H1 (cell line): ENCODE results near the gene GP1BB. TPM values are rescaled to one million over a fixed set of nuclear protein-coding genes. Genes with fewer than 3 reads are reported as not detected.

ENCODE experiments used
- ASH2L ChIP-seq: fragments of 200-600, 300-600 bp; sonication (generic); IDR thresholded peaks from one replicate; pipeline ENCODE4 v1.7.1; 2017; ENCODE audit warnings: low read length
- CBX5 ChIP-seq: fragments of 300-800, 300-1000 bp; sonication (generic); IDR thresholded peaks from 2 replicates; pipeline ENCODE4 v1.7.1; 2016; ENCODE audit warnings: antibody characterized with exemption, low read length, low read depth
- CHD2 ChIP-seq: IDR thresholded peaks from 2 replicates; pipeline ENCODE4 v1.6.1; 2012; ENCODE audit warnings: low read length, improper control_type of control experiment
- GTF2F1 ChIP-seq: IDR thresholded peaks from 2 replicates; pipeline ENCODE4 v1.6.1; 2012; ENCODE audit warnings: low read depth, low read length, improper control_type of control experiment, borderline replicate concordance
- POU5F1 ChIP-seq: IDR thresholded peaks from 2 replicates; pipeline ENCODE4 v1.6.1; 2011; ENCODE audit warnings: low read depth, mild to moderate bottlenecking, low read length, moderate library complexity
- SIX5 ChIP-seq: IDR thresholded peaks from 2 replicates; pipeline ENCODE4 v1.6.1; 2011; ENCODE audit warnings: mild to moderate bottlenecking, low read depth, low read length
- TCF12 ChIP-seq: IDR thresholded peaks from 2 replicates; pipeline ENCODE4 v1.6.1; 2011; ENCODE audit warnings: low read depth, mild to moderate bottlenecking, low read length
- polyA plus RNA-seq, 7 experiments: library from polyadenylated mRNA; depleted of rRNA in 3 of 7; stranded (reverse) in 5 of 7; unstranded in 2 of 7; fragments of >200 nt in 5 of 7; fragments of 200-250 nt in 2 of 7; gene quantifications; 1 replicate in 5 of 7; 2 replicates in 1 of 7; 4 replicates in 1 of 7; pipeline versions ENCODE4 v1.2.1 to v1.2.3, GENCODE V29; 2011 to 2013; ENCODE audit warnings: missing spikeins in 2 of 7, mixed read lengths in 2 of 7
- total RNA-seq: library from RNA; stranded (reverse); fragmentation: NEBNext Ultra II Directional; extraction: Animal tissue kit (Norgen Biotek cat#: 25700); gene quantifications from 2 replicates; pipeline ENCODE4 v1.2.1, GENCODE V29; 2021
- TF ChIP-seq, protein P1 (sequence below): fragments of 300-600 bp; sonication (generic); IDR thresholded peaks from 2 replicates; pipeline ENCODE4 v1.7.1; 2012; ENCODE audit warnings: low read length, moderate library complexity, mild to moderate bottlenecking, inconsistent platforms; ENCODE audit not compliant: insufficient replicate concordance
- TF ChIP-seq, protein P2 (sequence below): IDR thresholded peaks from 2 replicates; pipeline ENCODE4 v1.6.1; 2011; ENCODE audit warnings: low read depth, mild to moderate bottlenecking, low read length; ENCODE audit not compliant: insufficient read depth
- TF ChIP-seq, protein P3 (sequence below): IDR thresholded peaks from 2 replicates; pipeline ENCODE4 v1.6.1; 2012; ENCODE audit warnings: inconsistent platforms

Gene GP1BB
- total and polyA plus RNA-seq, 2 of the 8 experiments (the other 6 are each of a cell fraction or from before 2014, with no cell fraction given) = 0.36 TPM; not detected in 1

DNA sequence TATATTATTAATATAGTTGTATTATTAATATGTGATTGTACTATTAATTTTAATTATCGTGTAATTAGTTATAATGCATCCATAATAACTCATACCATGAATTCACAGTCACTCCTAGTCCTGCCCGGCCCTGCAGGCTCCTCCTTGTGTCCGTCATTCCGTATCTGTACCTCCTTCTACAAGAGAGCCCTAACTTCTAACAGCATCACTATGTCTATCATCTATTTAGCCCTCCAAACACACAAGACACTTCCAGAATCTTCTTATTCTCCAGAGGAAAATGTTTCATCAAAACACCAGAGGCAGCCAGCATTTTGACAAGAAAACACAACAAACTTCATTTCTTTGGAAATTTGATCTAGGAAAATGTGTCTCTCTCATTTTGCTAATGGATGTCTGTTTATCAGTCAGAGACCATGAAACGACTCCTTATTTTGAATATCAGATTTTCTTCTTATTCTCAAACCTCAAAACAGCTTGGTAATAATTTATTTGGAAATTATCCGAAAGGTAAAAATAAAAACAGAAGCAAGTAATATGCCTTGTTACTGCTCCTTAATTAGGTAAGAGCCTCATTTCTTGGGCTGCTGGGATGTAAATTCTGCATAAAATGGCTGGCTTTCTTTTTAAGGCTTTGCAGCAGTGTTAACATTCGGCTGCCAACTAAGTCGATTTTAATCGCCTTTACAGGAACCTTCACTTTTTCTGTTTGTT is 32.2 kb upstream of the GP1BB start (continued):
- TF ChIP-seq, protein P1, sequence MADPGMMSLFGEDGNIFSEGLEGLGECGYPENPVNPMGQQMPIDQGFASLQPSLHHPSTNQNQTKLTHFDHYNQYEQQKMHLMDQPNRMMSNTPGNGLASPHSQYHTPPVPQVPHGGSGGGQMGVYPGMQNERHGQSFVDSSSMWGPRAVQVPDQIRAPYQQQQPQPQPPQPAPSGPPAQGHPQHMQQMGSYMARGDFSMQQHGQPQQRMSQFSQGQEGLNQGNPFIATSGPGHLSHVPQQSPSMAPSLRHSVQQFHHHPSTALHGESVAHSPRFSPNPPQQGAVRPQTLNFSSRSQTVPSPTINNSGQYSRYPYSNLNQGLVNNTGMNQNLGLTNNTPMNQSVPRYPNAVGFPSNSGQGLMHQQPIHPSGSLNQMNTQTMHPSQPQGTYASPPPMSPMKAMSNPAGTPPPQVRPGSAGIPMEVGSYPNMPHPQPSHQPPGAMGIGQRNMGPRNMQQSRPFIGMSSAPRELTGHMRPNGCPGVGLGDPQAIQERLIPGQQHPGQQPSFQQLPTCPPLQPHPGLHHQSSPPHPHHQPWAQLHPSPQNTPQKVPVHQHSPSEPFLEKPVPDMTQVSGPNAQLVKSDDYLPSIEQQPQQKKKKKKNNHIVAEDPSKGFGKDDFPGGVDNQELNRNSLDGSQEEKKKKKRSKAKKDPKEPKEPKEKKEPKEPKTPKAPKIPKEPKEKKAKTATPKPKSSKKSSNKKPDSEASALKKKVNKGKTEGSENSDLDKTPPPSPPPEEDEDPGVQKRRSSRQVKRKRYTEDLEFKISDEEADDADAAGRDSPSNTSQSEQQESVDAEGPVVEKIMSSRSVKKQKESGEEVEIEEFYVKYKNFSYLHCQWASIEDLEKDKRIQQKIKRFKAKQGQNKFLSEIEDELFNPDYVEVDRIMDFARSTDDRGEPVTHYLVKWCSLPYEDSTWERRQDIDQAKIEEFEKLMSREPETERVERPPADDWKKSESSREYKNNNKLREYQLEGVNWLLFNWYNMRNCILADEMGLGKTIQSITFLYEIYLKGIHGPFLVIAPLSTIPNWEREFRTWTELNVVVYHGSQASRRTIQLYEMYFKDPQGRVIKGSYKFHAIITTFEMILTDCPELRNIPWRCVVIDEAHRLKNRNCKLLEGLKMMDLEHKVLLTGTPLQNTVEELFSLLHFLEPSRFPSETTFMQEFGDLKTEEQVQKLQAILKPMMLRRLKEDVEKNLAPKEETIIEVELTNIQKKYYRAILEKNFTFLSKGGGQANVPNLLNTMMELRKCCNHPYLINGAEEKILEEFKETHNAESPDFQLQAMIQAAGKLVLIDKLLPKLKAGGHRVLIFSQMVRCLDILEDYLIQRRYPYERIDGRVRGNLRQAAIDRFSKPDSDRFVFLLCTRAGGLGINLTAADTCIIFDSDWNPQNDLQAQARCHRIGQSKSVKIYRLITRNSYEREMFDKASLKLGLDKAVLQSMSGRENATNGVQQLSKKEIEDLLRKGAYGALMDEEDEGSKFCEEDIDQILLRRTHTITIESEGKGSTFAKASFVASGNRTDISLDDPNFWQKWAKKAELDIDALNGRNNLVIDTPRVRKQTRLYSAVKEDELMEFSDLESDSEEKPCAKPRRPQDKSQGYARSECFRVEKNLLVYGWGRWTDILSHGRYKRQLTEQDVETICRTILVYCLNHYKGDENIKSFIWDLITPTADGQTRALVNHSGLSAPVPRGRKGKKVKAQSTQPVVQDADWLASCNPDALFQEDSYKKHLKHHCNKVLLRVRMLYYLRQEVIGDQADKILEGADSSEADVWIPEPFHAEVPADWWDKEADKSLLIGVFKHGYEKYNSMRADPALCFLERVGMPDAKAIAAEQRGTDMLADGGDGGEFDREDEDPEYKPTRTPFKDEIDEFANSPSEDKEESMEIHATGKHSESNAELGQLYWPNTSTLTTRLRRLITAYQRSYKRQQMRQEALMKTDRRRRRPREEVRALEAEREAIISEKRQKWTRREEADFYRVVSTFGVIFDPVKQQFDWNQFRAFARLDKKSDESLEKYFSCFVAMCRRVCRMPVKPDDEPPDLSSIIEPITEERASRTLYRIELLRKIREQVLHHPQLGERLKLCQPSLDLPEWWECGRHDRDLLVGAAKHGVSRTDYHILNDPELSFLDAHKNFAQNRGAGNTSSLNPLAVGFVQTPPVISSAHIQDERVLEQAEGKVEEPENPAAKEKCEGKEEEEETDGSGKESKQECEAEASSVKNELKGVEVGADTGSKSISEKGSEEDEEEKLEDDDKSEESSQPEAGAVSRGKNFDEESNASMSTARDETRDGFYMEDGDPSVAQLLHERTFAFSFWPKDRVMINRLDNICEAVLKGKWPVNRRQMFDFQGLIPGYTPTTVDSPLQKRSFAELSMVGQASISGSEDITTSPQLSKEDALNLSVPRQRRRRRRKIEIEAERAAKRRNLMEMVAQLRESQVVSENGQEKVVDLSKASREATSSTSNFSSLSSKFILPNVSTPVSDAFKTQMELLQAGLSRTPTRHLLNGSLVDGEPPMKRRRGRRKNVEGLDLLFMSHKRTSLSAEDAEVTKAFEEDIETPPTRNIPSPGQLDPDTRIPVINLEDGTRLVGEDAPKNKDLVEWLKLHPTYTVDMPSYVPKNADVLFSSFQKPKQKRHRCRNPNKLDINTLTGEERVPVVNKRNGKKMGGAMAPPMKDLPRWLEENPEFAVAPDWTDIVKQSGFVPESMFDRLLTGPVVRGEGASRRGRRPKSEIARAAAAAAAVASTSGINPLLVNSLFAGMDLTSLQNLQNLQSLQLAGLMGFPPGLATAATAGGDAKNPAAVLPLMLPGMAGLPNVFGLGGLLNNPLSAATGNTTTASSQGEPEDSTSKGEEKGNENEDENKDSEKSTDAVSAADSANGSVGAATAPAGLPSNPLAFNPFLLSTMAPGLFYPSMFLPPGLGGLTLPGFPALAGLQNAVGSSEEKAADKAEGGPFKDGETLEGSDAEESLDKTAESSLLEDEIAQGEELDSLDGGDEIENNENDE = no peak
- no peak for TF ChIP-seq TCF12
- TF ChIP-seq, protein P2, sequence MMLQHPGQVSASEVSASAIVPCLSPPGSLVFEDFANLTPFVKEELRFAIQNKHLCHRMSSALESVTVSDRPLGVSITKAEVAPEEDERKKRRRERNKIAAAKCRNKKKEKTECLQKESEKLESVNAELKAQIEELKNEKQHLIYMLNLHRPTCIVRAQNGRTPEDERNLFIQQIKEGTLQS = no peak
- no peak for TF ChIP-seq CHD2
- TF ChIP-seq POU5F1 = no peak
- TF ChIP-seq ASH2L = no peak
- TF ChIP-seq CBX5 = no peak
- TF ChIP-seq, protein P3, sequence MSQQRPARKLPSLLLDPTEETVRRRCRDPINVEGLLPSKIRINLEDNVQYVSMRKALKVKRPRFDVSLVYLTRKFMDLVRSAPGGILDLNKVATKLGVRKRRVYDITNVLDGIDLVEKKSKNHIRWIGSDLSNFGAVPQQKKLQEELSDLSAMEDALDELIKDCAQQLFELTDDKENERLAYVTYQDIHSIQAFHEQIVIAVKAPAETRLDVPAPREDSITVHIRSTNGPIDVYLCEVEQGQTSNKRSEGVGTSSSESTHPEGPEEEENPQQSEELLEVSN = no peak
- no peak for TF ChIP-seq SIX5
- no peak for TF ChIP-seq GTF2F1
